ENCODE measurements around the gene SON.

- TF ChIP-seq ZNF512 (CRISPR knock-in tag; IDR thresholded peaks at IDR 0.05) (no peak), EZH2 (conservative IDR thresholded peaks at IDR 0.05; ENCODE audit: low read depth, low read length) (no peak), PHF8 (CRISPR knock-in tag; IDR thresholded peaks at IDR 0.05) (no peak), GABPA (IDR thresholded peaks at IDR 0.05; ENCODE audit: low read depth, low read length) (no peak), GABPA (CRISPR knock-in tag; IDR thresholded peaks at IDR 0.05; ENCODE audit: low read depth) (no peak), RAD51 (IDR thresholded peaks at IDR 0.05; ENCODE audit: borderline replicate concordance) (no peak), DMAP1 (CRISPR knock-in tag; IDR thresholded peaks at IDR 0.05) (no peak)
- TF ChIP-seq, protein P1, sequence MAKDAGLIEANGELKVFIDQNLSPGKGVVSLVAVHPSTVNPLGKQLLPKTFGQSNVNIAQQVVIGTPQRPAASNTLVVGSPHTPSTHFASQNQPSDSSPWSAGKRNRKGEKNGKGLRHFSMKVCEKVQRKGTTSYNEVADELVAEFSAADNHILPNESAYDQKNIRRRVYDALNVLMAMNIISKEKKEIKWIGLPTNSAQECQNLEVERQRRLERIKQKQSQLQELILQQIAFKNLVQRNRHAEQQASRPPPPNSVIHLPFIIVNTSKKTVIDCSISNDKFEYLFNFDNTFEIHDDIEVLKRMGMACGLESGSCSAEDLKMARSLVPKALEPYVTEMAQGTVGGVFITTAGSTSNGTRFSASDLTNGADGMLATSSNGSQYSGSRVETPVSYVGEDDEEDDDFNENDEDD (CRISPR knock-in tag; IDR thresholded peaks at IDR 0.05; ENCODE audit: borderline replicate concordance): no peak
Measured at GRCh38 chr21:33546086-33546485, 3.2 kb downstream of the SON start.

Data from HepG2 (cell line).